ENCODE results near the gene DNMT3A. TPM values are rescaled to one million over a fixed set of nuclear protein-coding genes. Genes with fewer than 3 reads are reported as not detected.

DNMT3A gene
- total and polyA plus RNA-seq, 2 experiments from 2014 or later: 47.2 to 80.4 TPM

DNA sequence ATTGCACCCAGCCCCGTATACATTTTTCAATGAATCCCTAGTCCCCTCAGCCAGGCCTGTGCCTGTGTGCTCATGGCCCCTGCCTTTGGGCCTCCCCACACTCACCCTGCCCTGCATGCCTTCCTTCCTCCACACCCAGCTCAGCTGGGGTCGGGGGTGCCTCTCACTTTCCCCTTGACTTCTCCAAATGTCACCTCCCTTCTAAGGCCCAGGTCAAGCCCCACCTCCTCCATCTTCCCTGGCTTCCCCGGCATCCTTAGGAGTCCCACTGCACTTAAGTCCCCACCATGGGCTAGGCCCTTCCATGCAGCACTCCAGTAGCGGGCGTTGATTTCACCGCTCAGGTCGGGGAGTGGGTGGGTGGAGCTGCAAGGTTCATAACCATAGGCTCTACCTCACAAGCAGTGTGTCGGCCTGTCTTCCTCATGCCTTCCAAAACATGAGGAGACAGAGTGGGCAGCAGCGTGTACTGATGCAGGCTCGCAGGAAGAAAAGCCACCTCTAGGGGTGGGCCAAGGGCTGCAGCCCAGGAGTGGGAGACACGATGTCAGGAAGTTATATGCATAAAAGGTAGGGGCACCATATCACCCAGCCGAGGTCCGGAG is 47.7 kb downstream of the DNMT3A start:
- H3K9me3 Mint-ChIP-seq: no peaks in the 10 kb centered on the region
- H3K27ac Mint-ChIP-seq: no peak overlapping the region
- no peak overlapping the region for H3K4me3 Mint-ChIP-seq
- H3K4me1 Mint-ChIP-seq: peaks cover 33% of the 10 kb centered on the region
- H3K9me2 ChIP-seq (ENCODE audit: insufficient read depth): no peaks in the 10 kb centered on the region
- no peaks in the 10 kb centered on the region for H4K20me1 ChIP-seq (replicated peaks; ENCODE audit: insufficient read depth)
- no peak overlapping the region for H2AFZ ChIP-seq
- no peaks in the 10 kb centered on the region for H3F3A ChIP-seq (replicated peaks; ENCODE audit: low read depth)
- H3K4me1 ChIP-seq (ENCODE audit: insufficient read depth): peaks cover 8% of the 10 kb centered on the region
- peaks cover 14% of the 10 kb centered on the region for H3K27me3 Mint-ChIP-seq (ENCODE audit: insufficient read depth, low read depth, poor library complexity)
- no peak overlapping the region for H3K27ac ChIP-seq (ENCODE audit: low read depth)
- ATAC-seq (peak; percentile 11; the same call in 2 of the 3 replicates), DNase-seq (ENCODE audit: low spot score) (no peak)
- no peaks in the 10 kb centered on the region for H3K79me2 ChIP-seq (replicated peaks; ENCODE audit: insufficient read depth)
- H3K4me2 ChIP-seq: no peak overlapping the region
- H3K4me3 ChIP-seq: no peak overlapping the region
- TF ChIP-seq, protein P1, sequence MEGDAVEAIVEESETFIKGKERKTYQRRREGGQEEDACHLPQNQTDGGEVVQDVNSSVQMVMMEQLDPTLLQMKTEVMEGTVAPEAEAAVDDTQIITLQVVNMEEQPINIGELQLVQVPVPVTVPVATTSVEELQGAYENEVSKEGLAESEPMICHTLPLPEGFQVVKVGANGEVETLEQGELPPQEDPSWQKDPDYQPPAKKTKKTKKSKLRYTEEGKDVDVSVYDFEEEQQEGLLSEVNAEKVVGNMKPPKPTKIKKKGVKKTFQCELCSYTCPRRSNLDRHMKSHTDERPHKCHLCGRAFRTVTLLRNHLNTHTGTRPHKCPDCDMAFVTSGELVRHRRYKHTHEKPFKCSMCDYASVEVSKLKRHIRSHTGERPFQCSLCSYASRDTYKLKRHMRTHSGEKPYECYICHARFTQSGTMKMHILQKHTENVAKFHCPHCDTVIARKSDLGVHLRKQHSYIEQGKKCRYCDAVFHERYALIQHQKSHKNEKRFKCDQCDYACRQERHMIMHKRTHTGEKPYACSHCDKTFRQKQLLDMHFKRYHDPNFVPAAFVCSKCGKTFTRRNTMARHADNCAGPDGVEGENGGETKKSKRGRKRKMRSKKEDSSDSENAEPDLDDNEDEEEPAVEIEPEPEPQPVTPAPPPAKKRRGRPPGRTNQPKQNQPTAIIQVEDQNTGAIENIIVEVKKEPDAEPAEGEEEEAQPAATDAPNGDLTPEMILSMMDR (conservative IDR thresholded peaks at IDR 0.05; ENCODE audit: low read depth in 2 of 2): 0 out of 4 replicates have a peak, but pooled peaks of 1 of the 2 experiments have one; percentile 0
- TF ChIP-seq EZH2phosphoT487 (IDR thresholded peaks at IDR 0.05; ENCODE audit: unreplicated experiment): no peak
- H3K27me3 ChIP-seq (ENCODE audit: insufficient read depth): no peaks in the 10 kb centered on the region
- no peaks in the 10 kb centered on the region for H3K36me3 ChIP-seq (ENCODE audit: insufficient read depth)
- no peaks in the 10 kb centered on the region for H3K36me3 Mint-ChIP-seq (ENCODE audit: low read depth)

DNA sequence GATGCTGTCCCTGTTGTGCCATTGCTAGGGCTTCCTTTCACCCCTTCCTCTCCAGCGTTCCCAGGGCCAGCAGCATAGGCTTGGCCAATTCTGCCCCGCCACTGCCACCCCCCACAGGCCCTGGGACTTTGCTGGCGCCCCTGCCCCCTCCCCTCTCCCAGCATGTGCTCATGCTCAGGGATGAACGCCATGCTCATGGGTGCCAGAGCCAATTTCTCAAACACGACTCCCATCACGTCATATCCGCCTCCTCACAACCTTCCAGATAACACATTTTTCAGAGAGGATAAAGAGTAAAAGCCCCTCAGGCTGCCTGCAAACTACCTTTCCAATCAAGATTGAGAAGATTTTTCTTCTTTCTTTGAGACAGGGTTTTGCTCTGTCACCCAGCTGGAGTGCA is 48.6 kb downstream of the DNMT3A start:
- no peaks in the 10 kb centered on the region for H3K27me3 ChIP-seq (ENCODE audit: insufficient read depth)
- no peak overlapping the region for H3K27ac ChIP-seq (ENCODE audit: low read depth)
- peaks cover 6% of the 10 kb centered on the region for H3K4me1 ChIP-seq (ENCODE audit: insufficient read depth)
- no peak overlapping the region for H3K4me3 ChIP-seq
- no peaks in the 10 kb centered on the region for H3K9me3 Mint-ChIP-seq
- no peaks in the 10 kb centered on the region for H3K79me2 ChIP-seq (replicated peaks; ENCODE audit: insufficient read depth)
- TF ChIP-seq, protein P2, sequence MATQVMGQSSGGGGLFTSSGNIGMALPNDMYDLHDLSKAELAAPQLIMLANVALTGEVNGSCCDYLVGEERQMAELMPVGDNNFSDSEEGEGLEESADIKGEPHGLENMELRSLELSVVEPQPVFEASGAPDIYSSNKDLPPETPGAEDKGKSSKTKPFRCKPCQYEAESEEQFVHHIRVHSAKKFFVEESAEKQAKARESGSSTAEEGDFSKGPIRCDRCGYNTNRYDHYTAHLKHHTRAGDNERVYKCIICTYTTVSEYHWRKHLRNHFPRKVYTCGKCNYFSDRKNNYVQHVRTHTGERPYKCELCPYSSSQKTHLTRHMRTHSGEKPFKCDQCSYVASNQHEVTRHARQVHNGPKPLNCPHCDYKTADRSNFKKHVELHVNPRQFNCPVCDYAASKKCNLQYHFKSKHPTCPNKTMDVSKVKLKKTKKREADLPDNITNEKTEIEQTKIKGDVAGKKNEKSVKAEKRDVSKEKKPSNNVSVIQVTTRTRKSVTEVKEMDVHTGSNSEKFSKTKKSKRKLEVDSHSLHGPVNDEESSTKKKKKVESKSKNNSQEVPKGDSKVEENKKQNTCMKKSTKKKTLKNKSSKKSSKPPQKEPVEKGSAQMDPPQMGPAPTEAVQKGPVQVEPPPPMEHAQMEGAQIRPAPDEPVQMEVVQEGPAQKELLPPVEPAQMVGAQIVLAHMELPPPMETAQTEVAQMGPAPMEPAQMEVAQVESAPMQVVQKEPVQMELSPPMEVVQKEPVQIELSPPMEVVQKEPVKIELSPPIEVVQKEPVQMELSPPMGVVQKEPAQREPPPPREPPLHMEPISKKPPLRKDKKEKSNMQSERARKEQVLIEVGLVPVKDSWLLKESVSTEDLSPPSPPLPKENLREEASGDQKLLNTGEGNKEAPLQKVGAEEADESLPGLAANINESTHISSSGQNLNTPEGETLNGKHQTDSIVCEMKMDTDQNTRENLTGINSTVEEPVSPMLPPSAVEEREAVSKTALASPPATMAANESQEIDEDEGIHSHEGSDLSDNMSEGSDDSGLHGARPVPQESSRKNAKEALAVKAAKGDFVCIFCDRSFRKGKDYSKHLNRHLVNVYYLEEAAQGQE (IDR thresholded peaks at IDR 0.05; ENCODE audit: unreplicated experiment): no peak
- no peak for TF ChIP-seq JUNB (IDR thresholded peaks at IDR 0.05; ENCODE audit: unreplicated experiment)
- TF ChIP-seq ZNF114 (CRISPR knock-in tag; IDR thresholded peaks at IDR 0.05): no peak
- no peak for TF ChIP-seq ZNF331 (CRISPR knock-in tag; IDR thresholded peaks at IDR 0.05; ENCODE audit: low read depth)
- TF ChIP-seq EZH2 (IDR thresholded peaks at IDR 0.05; ENCODE audit: low read depth, unreplicated experiment): no peak
- no peak for TF ChIP-seq EZH2phosphoT487 (IDR thresholded peaks at IDR 0.05; ENCODE audit: unreplicated experiment)
- no peak for TF ChIP-seq POLR2AphosphoS5 (IDR thresholded peaks at IDR 0.05; ENCODE audit: low read depth)
- no peak for TF ChIP-seq NANOG (IDR thresholded peaks at IDR 0.05; ENCODE audit: borderline replicate concordance)
- TF ChIP-seq, protein P1 (conservative IDR thresholded peaks at IDR 0.05; ENCODE audit: low read depth in 2 of 2): no peak
- TF ChIP-seq CREB1 (CRISPR knock-in tag; IDR thresholded peaks at IDR 0.05; ENCODE audit: low read depth): no peak
- no peaks in the 10 kb centered on the region for H3K36me3 Mint-ChIP-seq (ENCODE audit: low read depth)
- no peaks in the 10 kb centered on the region for H3K9me2 ChIP-seq (ENCODE audit: insufficient read depth)
- H4K20me1 ChIP-seq (replicated peaks; ENCODE audit: insufficient read depth): no peaks in the 10 kb centered on the region
- ATAC-seq (no peak), DNase-seq (ENCODE audit: low spot score) (no peak)
- no peak overlapping the region for H3K27ac Mint-ChIP-seq
- H3K36me3 ChIP-seq (ENCODE audit: insufficient read depth): no peaks in the 10 kb centered on the region
- peaks cover 14% of the 10 kb centered on the region for H3K27me3 Mint-ChIP-seq (ENCODE audit: insufficient read depth, low read depth, poor library complexity)
- no peak overlapping the region for H2AFZ ChIP-seq
- peaks cover 24% of the 10 kb centered on the region for H3K4me1 Mint-ChIP-seq
- no peak overlapping the region for H3K4me3 Mint-ChIP-seq
- no peaks in the 10 kb centered on the region for H3F3A ChIP-seq (replicated peaks; ENCODE audit: low read depth)
- no peak overlapping the region for H3K4me2 ChIP-seq

All from GM23338 (cell line).